Peyer's patch (tissue), 4 donors: ENCODE data around the gene MYO1D.

Source experiments
- POLR2A ChIP-seq, 2 donors: fragments of 450-650 bp; IDR thresholded peaks; one replicate each; pipeline ENCODE4 v1.5.1; 2017; ENCODE audit warnings: antibody characterized with exemption in 2 of 2, mild to moderate bottlenecking in 2 of 2, moderate library complexity in 2 of 2
- TF ChIP-seq, protein P1 (sequence below), 6 experiments: fragments of 450-650 bp in 4 of 6; fragments of 200-600 bp in 2 of 6; sonication (generic) in 1 of 6; IDR thresholded peaks; one replicate each; pipeline ENCODE4 v1.5.1; 2017 to 2019; ENCODE audit warnings: antibody characterized with exemption in 6 of 6, mild to moderate bottlenecking in 3 of 6, moderate library complexity in 1 of 6

DNA sequence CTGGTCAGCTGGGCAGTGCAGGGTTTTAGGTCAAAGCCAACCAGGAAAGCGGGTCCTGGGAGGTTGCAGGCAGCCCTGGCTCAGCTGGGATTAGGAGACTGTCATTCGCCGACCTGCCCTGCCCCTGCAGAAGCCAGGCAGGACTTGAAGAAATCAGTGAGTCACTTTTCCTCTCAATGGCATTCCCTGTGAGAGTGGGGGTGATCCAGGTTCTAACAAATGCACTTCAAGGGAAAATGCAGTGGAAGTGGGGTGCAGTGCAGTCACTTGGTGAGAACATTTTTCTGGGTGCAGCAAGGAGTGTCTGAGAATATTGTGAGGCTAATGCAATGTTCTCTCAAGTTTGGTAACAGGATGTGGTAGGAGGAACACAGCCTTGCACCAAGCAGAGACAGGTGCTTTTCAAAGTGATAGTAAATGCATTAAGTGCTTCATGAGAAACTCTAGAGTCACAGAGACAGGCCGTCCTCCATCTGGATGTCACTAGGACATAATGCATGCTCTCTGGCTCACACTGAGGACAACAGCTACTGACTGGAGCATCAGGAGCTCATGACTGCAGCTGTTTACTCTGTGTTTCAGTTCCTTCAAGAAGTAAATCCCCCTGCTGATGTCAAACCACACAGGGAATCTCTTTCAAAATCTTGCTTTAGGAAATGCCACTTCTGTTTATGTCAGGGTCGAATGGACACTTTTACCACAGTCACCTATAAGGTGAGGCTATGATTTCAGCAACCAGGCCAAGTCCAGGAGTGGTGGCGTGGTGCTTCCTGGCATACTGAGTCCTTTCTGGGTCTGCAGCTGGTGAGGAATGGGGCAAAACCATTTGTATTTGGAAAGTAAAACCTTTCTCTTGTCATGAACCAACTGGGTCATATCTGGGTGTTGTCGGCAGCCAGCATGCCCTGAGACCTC is 373.4 kb downstream of the MYO1D start:
- TF ChIP-seq POLR2A (IDR thresholded peaks at IDR 0.05), result peak in 1 of 2 donors; percentile 41
- TF ChIP-seq, protein P1, sequence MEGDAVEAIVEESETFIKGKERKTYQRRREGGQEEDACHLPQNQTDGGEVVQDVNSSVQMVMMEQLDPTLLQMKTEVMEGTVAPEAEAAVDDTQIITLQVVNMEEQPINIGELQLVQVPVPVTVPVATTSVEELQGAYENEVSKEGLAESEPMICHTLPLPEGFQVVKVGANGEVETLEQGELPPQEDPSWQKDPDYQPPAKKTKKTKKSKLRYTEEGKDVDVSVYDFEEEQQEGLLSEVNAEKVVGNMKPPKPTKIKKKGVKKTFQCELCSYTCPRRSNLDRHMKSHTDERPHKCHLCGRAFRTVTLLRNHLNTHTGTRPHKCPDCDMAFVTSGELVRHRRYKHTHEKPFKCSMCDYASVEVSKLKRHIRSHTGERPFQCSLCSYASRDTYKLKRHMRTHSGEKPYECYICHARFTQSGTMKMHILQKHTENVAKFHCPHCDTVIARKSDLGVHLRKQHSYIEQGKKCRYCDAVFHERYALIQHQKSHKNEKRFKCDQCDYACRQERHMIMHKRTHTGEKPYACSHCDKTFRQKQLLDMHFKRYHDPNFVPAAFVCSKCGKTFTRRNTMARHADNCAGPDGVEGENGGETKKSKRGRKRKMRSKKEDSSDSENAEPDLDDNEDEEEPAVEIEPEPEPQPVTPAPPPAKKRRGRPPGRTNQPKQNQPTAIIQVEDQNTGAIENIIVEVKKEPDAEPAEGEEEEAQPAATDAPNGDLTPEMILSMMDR (IDR thresholded peaks at IDR 0.05), result peak in 1 of 6 experiments; percentile 11
